Panc1 (cell line): Measurements from ENCODE around the gene ALKBH3. TPM values are rescaled to one million over a fixed set of nuclear protein-coding genes. Genes with fewer than 3 reads are reported as not detected.

ENCODE experiments used
- ATAC-seq: fragments of 200-7000 bp; cut with Tn5 transposase; 2 replicates; pipeline ENCODE4 v1.9.1; 2020; ENCODE audit warnings: mild to moderate bottlenecking, moderate library complexity
- BruUV-seq: library from RNA; stranded (reverse); fragments of 400-500 nt; replicated peaks from 2 replicates; lab custom pipeline; 2021; lab: Mats Ljungman, UMichigan
- CTCF ChIA-PET: fragments of 300-600 bp; sonication (Branson Sonifier 250); formaldehyde crosslinking; loops from one replicate; lab custom pipeline; 2022; ENCODE audit warnings: antibody characterized with exemption; lab: Charles Lee
- POLR2A ChIA-PET: fragments of 300-600 bp; sonication (Branson Sonifier 250); formaldehyde crosslinking; loops from one replicate; lab custom pipeline; 2022; ENCODE audit warnings: antibody characterized with exemption; lab: Charles Lee
- DNase-seq: peaks from one replicate; pipeline ENCODE4 v3.0.0-alpha.2; 2010; ENCODE audit warnings: low read depth, low spot score
- H3K27ac ChIP-seq: 2 replicates; pipeline ENCODE4 v1.5.1; 2011; ENCODE audit warnings: mild to moderate bottlenecking, low read length, inconsistent platforms
- H3K27me3 ChIP-seq: fragments of 200-500 bp; sonication (Bioruptor generic); 2 replicates; pipeline ENCODE4 v1.6.0; 2014; ENCODE audit warnings: low read length, inconsistent platforms; ENCODE audit not compliant: control insufficient read depth, insufficient read depth
- H3K36me3 ChIP-seq: fragments of 200-500 bp; sonication (Bioruptor generic); 2 replicates; pipeline ENCODE4 v1.5.1; 2014; ENCODE audit warnings: inconsistent platforms, mild to moderate bottlenecking, low read length, moderate library complexity; ENCODE audit not compliant: control insufficient read depth, insufficient read depth
- H3K4me1 ChIP-seq: 2 replicates; pipeline ENCODE4 v1.5.1; 2011; ENCODE audit warnings: inconsistent platforms, mild to moderate bottlenecking, low read length, moderate library complexity; ENCODE audit not compliant: control insufficient read depth, insufficient read depth
- H3K4me3 ChIP-seq, 2 experiments: 2 replicates each; pipeline ENCODE4 v1.5.1; 2011 to 2012; ENCODE audit warnings: low read depth in 2 of 2, low read length in 2 of 2, mild to moderate bottlenecking in 2 of 2, inconsistent platforms in 1 of 2, moderate library complexity in 1 of 2
- H3K9me3 ChIP-seq: fragments of 200-500 bp; sonication (Bioruptor generic); 2 replicates; pipeline ENCODE4 v1.5.1; 2014; ENCODE audit warnings: low read depth, mild to moderate bottlenecking, inconsistent platforms, low read length, moderate library complexity; ENCODE audit not compliant: control insufficient read depth, insufficient read depth
- CTCF ChIP-seq: fragments of 450-650 bp; IDR thresholded peaks from 2 replicates; pipeline ENCODE4 v1.5.1; 2017; ENCODE audit warnings: mild to moderate bottlenecking
- POLR2AphosphoS5 ChIP-seq: IDR thresholded peaks from 2 replicates; pipeline ENCODE4 v1.6.1; 2012; ENCODE audit warnings: mild to moderate bottlenecking, low read depth, low read length, moderate library complexity
- REST ChIP-seq, 2 experiments: IDR thresholded peaks; 2 replicates each; pipeline ENCODE4 v1.6.1; 2011 to 2012; ENCODE audit warnings: low read depth in 2 of 2, control low read depth in 1 of 2, low read length in 1 of 2, mild to moderate bottlenecking in 1 of 2, moderate library complexity in 1 of 2; ENCODE audit not compliant: insufficient read depth in 1 of 2
- SIN3A ChIP-seq: IDR thresholded peaks from 2 replicates; pipeline ENCODE4 v1.6.1; 2012; ENCODE audit warnings: low read depth, mild to moderate bottlenecking, low read length, moderate library complexity, borderline replicate concordance; ENCODE audit not compliant: insufficient read depth
- TCF7L2 ChIP-seq: IDR thresholded peaks from 2 replicates; pipeline ENCODE4 v1.6.1; 2011; ENCODE audit warnings: mild to moderate bottlenecking, low read depth, low read length, inconsistent platforms
- in situ Hi-C: cut with HindIII; loops from 2 replicates; pipeline ENCODE4 v1.10.0; 2016; ENCODE audit warnings: low sequenced_read_pairs, low pct_unique_long_range_greater_than_20kb
- intact Hi-C: fragments of 100-400 bp; cut with micrococcal nuclease; formaldehyde crosslinking; loops from one replicate; pipeline ENCODE4 v1.10.0; 2022; ENCODE audit not compliant: unreplicated experiment
- total RNA-seq: library from RNA; stranded (reverse); gene quantifications from one replicate; pipeline ENCODE4 v1.2.1, GENCODE V29; 2021; ENCODE audit not compliant: unreplicated experiment

The ALKBH3 gene
- total RNA-seq, 1 experiment from 2014 or later: 34.4 TPM

DNA sequence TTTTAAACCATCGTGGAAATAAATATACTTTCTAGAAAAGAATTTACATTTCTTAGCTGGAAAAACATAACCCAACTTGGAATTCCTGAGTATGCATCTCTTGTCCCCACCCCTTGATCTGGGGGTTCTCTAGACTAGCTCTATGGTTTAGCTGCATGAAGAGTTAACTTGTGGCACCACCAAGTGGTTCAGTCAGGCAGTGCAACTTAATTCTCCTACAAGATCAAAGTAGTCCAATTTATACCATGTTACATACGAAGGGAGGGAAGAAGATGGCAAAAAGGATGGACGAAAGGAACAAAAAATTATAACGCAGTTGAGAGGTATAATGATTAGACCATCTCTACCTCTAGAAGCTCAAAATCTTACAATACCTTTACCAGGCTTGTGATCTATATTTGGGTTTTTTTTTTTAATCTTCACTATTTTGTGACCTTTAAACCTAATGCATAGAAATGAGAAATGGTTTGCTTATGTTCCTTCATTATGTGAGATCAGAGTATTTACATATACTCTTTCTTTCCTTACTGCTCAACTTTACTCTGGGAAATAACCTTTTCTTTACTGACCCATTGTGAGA lies 28.5 kb upstream of the ALKBH3 start:
- Histone ChIP-seq H3K36me3 (peaks cover 3% of the 10 kb centered on the region; the same call in 1 of the 2 replicates), H3K4me1 (no peaks in the 10 kb centered on the region), H3K27me3 (no peaks in the 10 kb centered on the region), H3K9me3 (no peaks in the 10 kb centered on the region), H3K27ac (no peak overlapping the region), H3K4me3 (no peak overlapping the region)
- CTCF ChIA-PET: interaction anchor here (0.9 to 1.0 kb wide), 4 partner anchors 11 to 348 kb away, joined by 3 to 11 read pairs (median 4); no protein-coding TSS in a partner anchor
- intact Hi-C loops (no loop called here), in situ Hi-C loops (no loop called here)
- TF ChIP-seq REST (IDR thresholded peaks at IDR 0.05; ENCODE audit: insufficient read depth in 1 of 2, low read depth in 2 of 2, low read length in 1 of 2): no peak
- TF ChIP-seq CTCF: peak; percentile 81
- TF ChIP-seq TCF7L2: peak; percentile 61; the same call in 1 of the 2 replicates
- TF ChIP-seq SIN3A: no peak
- POLR2A ChIA-PET: interaction anchor here (0.6 kb wide), 2 partner anchors 264 to 301 kb away, joined by 3 to 6 read pairs; no protein-coding TSS in a partner anchor
- ATAC-seq (peak; percentile 88), DNase-seq (peak; percentile 57)
- no TSS peak for BruUV-seq

DNA sequence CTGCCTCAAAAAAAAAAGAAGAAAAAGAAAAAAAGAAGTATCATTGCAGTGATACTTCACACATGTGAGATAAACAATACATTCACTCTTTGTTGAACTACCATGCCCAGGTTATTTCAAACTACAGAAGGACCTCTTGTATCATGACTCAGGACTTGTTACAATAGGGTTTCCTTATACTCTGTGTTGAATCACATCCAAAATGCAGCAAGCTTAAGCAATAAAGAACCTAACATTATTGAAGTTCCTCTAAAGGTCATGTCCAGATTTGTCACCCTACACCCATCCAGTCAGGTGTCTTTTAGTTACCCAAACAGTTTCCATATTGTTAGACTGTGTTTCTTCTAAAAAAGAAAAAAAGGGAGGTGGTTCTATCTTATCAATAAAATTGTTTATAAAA lies 26.9 kb upstream of the ALKBH3 start:
- intact Hi-C loops: no loop called here
- BruUV-seq: no TSS peak
- no peak overlapping the region for H3K4me3 ChIP-seq
- H3K27ac ChIP-seq: no peak overlapping the region
- no peak for TF ChIP-seq CTCF
- TF ChIP-seq REST (IDR thresholded peaks at IDR 0.05; ENCODE audit: insufficient read depth in 1 of 2, low read depth in 2 of 2, low read length in 1 of 2): no peak
- TF ChIP-seq TCF7L2: no peak
- TF ChIP-seq SIN3A: no peak
- no peak for TF ChIP-seq POLR2AphosphoS5
- POLR2A ChIA-PET: no interaction called here
- no peak for DNase-seq
- no peaks in the 10 kb centered on the region for H3K27me3 ChIP-seq
- no peak for ATAC-seq
- CTCF ChIA-PET: no interaction called here
- no peaks in the 10 kb centered on the region for H3K4me1 ChIP-seq
- no peaks in the 10 kb centered on the region for H3K9me3 ChIP-seq
- in situ Hi-C loops: no loop called here
- H3K36me3 ChIP-seq: peaks cover 3% of the 10 kb centered on the region; the same call in 1 of the 2 replicates
